GM12874 (cell line): ENCODE results near the gene ANO1.

Experiments used
- TF ChIP-seq, protein P1 (sequence below): IDR thresholded peaks from 2 replicates; pipeline ENCODE4 v1.5.1; 2011; ENCODE audit warnings: low read depth, mild to moderate bottlenecking, control low read depth, low read length, moderate library complexity; ENCODE audit not compliant: insufficient read depth

ANO1 gene

DNA sequence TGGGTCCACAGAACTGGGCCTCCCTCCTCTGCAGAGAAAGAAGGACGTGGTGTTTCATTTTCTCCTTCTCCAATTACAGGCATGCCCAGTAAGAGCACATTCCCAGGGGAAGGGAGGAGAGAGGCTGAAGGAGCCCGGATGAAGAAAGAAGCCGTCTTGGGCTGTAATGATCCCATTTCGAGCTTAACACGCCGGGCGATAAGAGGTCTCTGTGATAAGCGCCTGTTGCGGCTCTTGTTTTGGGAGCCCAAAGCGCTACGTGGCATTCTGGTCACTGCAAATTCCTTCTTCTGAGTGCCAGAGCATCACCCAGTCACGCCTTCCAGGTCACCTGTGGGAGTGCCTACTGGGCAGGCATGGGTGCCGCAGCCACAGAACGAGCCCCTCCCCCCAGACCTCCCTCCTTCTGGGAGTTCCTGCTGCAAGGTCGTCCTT, 57.5 kb downstream of the ANO1 start:
- TF ChIP-seq, protein P1, sequence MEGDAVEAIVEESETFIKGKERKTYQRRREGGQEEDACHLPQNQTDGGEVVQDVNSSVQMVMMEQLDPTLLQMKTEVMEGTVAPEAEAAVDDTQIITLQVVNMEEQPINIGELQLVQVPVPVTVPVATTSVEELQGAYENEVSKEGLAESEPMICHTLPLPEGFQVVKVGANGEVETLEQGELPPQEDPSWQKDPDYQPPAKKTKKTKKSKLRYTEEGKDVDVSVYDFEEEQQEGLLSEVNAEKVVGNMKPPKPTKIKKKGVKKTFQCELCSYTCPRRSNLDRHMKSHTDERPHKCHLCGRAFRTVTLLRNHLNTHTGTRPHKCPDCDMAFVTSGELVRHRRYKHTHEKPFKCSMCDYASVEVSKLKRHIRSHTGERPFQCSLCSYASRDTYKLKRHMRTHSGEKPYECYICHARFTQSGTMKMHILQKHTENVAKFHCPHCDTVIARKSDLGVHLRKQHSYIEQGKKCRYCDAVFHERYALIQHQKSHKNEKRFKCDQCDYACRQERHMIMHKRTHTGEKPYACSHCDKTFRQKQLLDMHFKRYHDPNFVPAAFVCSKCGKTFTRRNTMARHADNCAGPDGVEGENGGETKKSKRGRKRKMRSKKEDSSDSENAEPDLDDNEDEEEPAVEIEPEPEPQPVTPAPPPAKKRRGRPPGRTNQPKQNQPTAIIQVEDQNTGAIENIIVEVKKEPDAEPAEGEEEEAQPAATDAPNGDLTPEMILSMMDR: no peak

GRCh38 chr11:70137383-70137782, 59.3 kb downstream of the ANO1 start:
- TF ChIP-seq, protein P1: no peak

- TF ChIP-seq, protein P1: no peak
Measured at GRCh38 chr11:70138403-70138802, 60.3 kb downstream of the ANO1 start.

DNA sequence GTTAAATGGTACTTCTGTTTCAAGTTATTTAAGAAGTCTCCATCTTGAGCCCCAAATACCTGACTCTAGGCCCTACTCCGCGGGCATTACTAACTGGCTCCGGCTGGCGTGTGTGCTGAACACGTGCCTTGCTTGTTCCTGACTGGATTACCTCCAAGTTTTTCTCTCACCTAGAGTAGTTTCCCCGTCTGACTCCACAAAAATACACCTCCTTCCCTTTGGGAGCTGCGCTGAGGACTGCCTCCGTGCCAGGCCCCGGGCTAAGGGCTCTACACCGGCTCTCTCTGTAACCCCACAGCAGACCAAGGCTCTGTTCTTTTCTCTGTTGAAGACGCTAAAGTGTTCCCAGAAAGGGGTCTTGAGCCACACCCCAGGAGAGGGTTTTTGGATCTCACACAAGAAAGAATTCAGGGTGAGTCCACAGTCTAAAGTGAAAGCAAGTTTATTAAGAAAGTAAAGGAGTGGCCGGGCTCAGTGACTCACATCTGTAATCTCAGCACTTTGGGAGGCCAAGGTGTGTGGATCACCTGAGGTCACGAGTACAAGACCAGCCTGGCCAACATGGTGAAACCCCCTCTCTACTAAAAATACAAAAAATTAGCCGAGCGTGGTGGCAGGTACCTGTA, 61.8 kb downstream of the ANO1 start:
- TF ChIP-seq, protein P1: no peak

GRCh38 chr11:70140711-70141485, 62.8 kb downstream of the ANO1 start:
- TF ChIP-seq, protein P1: no peak

- TF ChIP-seq, protein P1: no peak
Measured at GRCh38 chr11:70141486-70142220, 63.5 kb downstream of the ANO1 start.

DNA sequence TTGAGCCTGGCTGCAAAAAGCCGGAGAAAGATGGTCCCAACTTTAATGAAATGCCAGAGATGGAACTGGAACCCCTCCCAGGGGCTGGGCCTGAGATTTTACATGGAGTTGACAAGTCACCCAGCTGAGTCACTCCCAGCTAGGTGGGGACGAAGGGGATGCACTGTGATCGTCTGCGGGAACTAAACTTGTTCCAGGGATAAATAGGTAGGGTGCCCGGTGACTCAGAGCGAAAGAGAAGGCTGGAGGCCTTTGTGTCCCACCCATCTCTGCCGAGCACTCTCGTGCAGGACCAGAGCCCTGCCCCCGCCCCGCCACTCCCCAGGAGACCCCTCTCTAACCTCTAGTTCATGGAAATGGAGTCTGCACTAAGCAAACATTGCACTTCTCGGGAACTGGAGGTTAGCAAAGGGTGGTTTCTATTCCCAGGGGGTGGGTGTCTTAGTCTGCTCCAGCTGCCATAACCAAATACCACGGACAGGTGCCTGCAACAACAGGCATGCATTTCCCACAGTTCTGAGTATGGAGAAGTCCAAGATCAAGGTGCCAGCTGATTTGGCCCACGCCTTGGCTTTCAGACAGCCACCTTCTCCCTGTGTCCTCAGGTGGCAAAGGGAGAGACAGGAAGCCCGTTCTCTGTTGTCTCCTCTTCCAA, 64.2 kb downstream of the ANO1 start:
- TF ChIP-seq, protein P1: no peak
